ENCODE data around the gene ACP3.

DNA sequence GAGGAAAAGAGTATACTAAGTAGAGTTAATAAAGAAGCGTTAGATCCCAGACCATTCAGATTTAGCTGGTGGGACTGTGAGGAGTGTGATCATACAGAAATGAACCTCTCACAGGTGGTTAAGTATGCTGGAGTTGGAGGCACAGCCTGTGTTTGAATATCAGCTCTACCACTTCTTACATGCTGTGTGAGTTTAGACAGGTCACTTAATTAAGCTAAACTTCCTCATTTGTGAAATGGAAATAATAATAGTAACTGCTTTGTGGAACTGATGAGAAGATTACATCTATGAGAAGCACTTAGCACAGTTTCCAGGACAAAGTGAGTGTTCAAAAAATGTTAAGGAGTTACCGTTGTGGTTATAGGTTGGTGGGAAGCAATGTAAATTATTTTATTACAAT is 8.4 kb downstream of the ACP3 start:
- no peak for TF ChIP-seq NFIC (IDR thresholded peaks at IDR 0.05)
- no peak for TF ChIP-seq YY1 (IDR thresholded peaks at IDR 0.05; ENCODE audit: low read depth)

Measured in Ishikawa (cell line).